UCSD-AML1 (cell line): Measurements from ENCODE around the gene ARHGAP23.
A peak's percentile ranks its signal among the peaks of the same experiment; 100 is the strongest.
"Not testable (repeated sequence)": the region's sequence is repeated elsewhere in the genome, so short reads cannot be mapped to it uniquely, and the experiment has no call there.

Experiments
- DNase-seq: peaks from one replicate; lab custom pipeline; 2025; ENCODE audit not compliant: unreplicated experiment; lab: John Stamatoyannopoulos, UW

The ARHGAP23 gene

GRCh38 chr17:38485681-38486298, 57.5 kb downstream of the ARHGAP23 start:
- DNase-seq = not testable (repeated sequence)

- not testable (repeated sequence) for DNase-seq
Observed at GRCh38 chr17:38489774-38490173, 61.5 kb downstream of the ARHGAP23 start.

- DNase-seq = not testable (repeated sequence)
Observed at GRCh38 chr17:38491346-38492066, 63.2 kb downstream of the ARHGAP23 start.

- peak; percentile 89 for DNase-seq
Observed at GRCh38 chr17:38492067-38493040, 64.1 kb downstream of the ARHGAP23 start.

GRCh38 chr17:38494152-38494551, 65.9 kb downstream of the ARHGAP23 start:
- DNase-seq = not testable (repeated sequence)

GRCh38 chr17:38497656-38498055, 69.4 kb downstream of the ARHGAP23 start:
- DNase-seq = not testable (repeated sequence)

- DNase-seq = no peak
Observed at GRCh38 chr17:38498353-38498752, 70.1 kb downstream of the ARHGAP23 start.

GRCh38 chr17:38499230-38499629, 71.0 kb downstream of the ARHGAP23 start:
- not testable (repeated sequence) for DNase-seq

- DNase-seq = not testable (repeated sequence)
Observed at GRCh38 chr17:38501718-38502117, 73.5 kb downstream of the ARHGAP23 start.

- not testable (repeated sequence) for DNase-seq
Observed at GRCh38 chr17:38503286-38503913, 75.1 kb downstream of the ARHGAP23 start.

- no peak for DNase-seq
Observed at GRCh38 chr17:38504216-38504615, 76.0 kb downstream of the ARHGAP23 start.

- no peak for DNase-seq
Observed at GRCh38 chr17:38507436-38507835, 79.2 kb downstream of the ARHGAP23 start.

- DNase-seq = no peak
Observed at GRCh38 chr17:38507921-38508569, 79.8 kb downstream of the ARHGAP23 start.

GRCh38 chr17:38508570-38508950, 80.3 kb downstream of the ARHGAP23 start:
- DNase-seq = no peak

- DNase-seq = no peak
Observed at GRCh38 chr17:38508954-38509771, 80.9 kb downstream of the ARHGAP23 start.

- no peak for DNase-seq
Observed at GRCh38 chr17:38509772-38510420, 81.6 kb downstream of the ARHGAP23 start.

GRCh38 chr17:38510421-38511149, 82.3 kb downstream of the ARHGAP23 start:
- DNase-seq = no peak
